Fibroblast of lung (primary cell): ENCODE results near the gene IRF1. TPM values are rescaled to one million over a fixed set of nuclear protein-coding genes. Genes with fewer than 3 reads are reported as not detected.
A peak's percentile ranks its signal among the peaks of the same experiment; 100 is the strongest.

Experiments
- DNase-seq, 2 donors: peaks; one replicate each; pipeline versions ENCODE4 v3.0.0 to v3.0.0-alpha.2; 2010; ENCODE audit warnings: low read depth in 2 of 2
- H2AFZ ChIP-seq: 2 replicates; pipeline ENCODE4 v1.5.1; 2012; ENCODE audit warnings: low read length, control low read depth, inconsistent platforms
- H3K27ac ChIP-seq: 2 replicates; pipeline ENCODE4 v1.5.1; 2011; ENCODE audit warnings: low read length, control low read depth; ENCODE audit not compliant: insufficient read depth
- H3K27me3 ChIP-seq: 2 replicates; pipeline ENCODE4 v1.5.1; 2011; ENCODE audit warnings: mild to moderate bottlenecking, low read length; ENCODE audit not compliant: control insufficient read depth, insufficient read depth
- H3K36me3 ChIP-seq: 2 replicates; pipeline ENCODE4 v1.5.1; 2011; ENCODE audit warnings: low read length; ENCODE audit not compliant: control insufficient read depth, insufficient read depth
- H3K4me1 ChIP-seq: 2 replicates; pipeline ENCODE4 v1.5.1; 2011; ENCODE audit warnings: low read length; ENCODE audit not compliant: control insufficient read depth, insufficient read depth; ENCODE audit errors: extremely low read depth
- H3K4me2 ChIP-seq: 2 replicates; pipeline ENCODE4 v1.5.1; 2011; ENCODE audit warnings: low read length, control low read depth; ENCODE audit not compliant: insufficient read depth; ENCODE audit errors: extremely low read depth
- H3K4me3 ChIP-seq, 4 experiments: fragments of 200-600 bp in 1 of 4; sonication (generic) in 1 of 4; replicated peaks in 1 of 4; 2 replicates each; pipeline ENCODE4 v1.5.1; 2011 to 2016; ENCODE audit warnings: low read length in 4 of 4, low read depth in 3 of 4, mild to moderate bottlenecking in 3 of 4, control low read depth in 2 of 4, inconsistent platforms in 1 of 4, mixed read lengths in 1 of 4; ENCODE audit not compliant: insufficient read depth in 1 of 4; ENCODE audit errors: control extremely low read depth in 1 of 4
- H3K79me2 ChIP-seq: 2 replicates; pipeline ENCODE4 v1.5.1; 2012; ENCODE audit warnings: mild to moderate bottlenecking, low read length, inconsistent platforms; ENCODE audit not compliant: control insufficient read depth, insufficient read depth
- H3K9ac ChIP-seq: 2 replicates; pipeline ENCODE4 v1.5.1; 2011; ENCODE audit warnings: mild to moderate bottlenecking, low read length, control low read depth; ENCODE audit not compliant: insufficient read depth
- H3K9me3 ChIP-seq: 2 replicates; pipeline ENCODE4 v1.5.1; 2012; ENCODE audit warnings: low read depth, low read length; ENCODE audit not compliant: control insufficient read depth, insufficient read depth
- H4K20me1 ChIP-seq: 2 replicates; pipeline ENCODE4 v1.5.1; 2011; ENCODE audit warnings: low read length; ENCODE audit not compliant: control insufficient read depth, insufficient read depth; ENCODE audit errors: extremely low read depth
- EZH2 ChIP-seq: IDR thresholded peaks from 2 replicates; pipeline ENCODE4 v1.5.1; 2012; ENCODE audit warnings: low read length, control low read depth, mild to moderate bottlenecking; ENCODE audit errors: missing control alignments
- polyA plus RNA-seq, 2 donors: library from polyadenylated mRNA; depleted of rRNA in 1 of 2; stranded (reverse) in 1 of 2; unstranded in 1 of 2; fragments of >200 nt; gene quantifications; 2 replicates each; pipeline ENCODE4 v1.2.1, GENCODE V29; 2011 to 2012; ENCODE audit warnings: missing spikeins in 1 of 2
- total RNA-seq: library from RNA; depleted of rRNA; stranded (reverse); fragments of >200 nt; gene quantifications from 2 replicates; pipeline ENCODE4 v1.2.1, GENCODE V29; 2014
- TF ChIP-seq, protein P1 (sequence below), 2 donors: IDR thresholded peaks in 1 of 2; conservative IDR thresholded peaks in 1 of 2; 1 replicate in 1 of 2; 2 replicates in 1 of 2; pipeline ENCODE4 v1.5.1; 2011 to 2012; ENCODE audit warnings: low read length in 2 of 2, control low read depth in 1 of 2, inconsistent platforms in 1 of 2, low read depth in 1 of 2, mild to moderate bottlenecking in 1 of 2

IRF1 gene
- total and polyA plus RNA-seq, 2 donors (not counting 1 experiment from before 2014, with no cell fraction given), result 34.7 to 37.6 TPM

DNA sequence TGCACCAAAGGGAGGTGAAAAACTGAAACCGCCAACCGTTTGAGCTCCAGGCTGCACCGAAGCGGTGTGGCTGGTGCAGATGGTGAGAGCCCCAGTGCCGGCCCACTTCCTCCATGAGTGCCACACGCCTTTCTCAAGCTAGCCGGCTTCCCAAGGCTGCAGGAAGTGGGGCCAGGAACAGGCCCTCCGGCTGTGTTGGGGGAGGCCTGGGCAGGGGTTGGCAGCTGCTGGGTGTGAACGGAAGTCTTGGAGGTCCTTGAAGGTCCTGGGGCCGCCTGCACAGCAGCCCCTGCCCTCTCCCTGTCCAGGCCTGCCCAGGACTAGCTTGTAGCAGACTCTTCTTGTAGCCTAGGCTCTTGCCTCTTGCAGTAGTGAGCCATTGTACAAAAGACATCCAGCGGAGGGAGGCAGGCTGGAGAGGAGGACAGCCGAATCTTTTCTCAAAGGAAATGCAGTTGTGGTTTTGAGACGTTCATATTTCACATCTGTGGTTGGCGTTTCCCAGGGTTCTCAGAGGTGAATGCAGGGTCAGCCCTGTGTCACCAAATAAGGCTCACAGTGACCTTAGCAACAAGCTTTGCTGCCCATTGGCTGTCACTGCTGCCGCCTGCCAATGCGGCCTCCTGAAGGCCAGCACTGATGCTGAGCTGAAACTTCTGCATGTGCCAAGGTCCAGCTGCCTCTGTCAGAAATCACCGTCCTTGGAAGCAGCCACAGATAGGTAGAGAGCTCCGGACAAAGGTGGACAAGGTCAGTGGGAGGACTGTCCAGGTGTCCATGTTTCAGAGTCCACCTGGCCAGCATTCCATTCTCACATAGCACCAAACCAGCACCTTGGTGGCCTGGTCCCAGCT lies 23.9 kb downstream of the IRF1 start:
- no peak overlapping the region for H3K4me2 ChIP-seq
- no peak overlapping the region for H3K4me3 ChIP-seq
- H3K27me3 ChIP-seq, result no peaks in the 10 kb centered on the region
- no peaks in the 10 kb centered on the region for H3K36me3 ChIP-seq
- H3K9ac ChIP-seq, result no peak overlapping the region
- H2AFZ ChIP-seq, result no peak overlapping the region
- peak overlapping the region; percentile 18 for H3K27ac ChIP-seq
- peak; percentile 41 to 66 for DNase-seq
- no peaks in the 10 kb centered on the region for H3K79me2 ChIP-seq
- peaks cover 28% of the 10 kb centered on the region for H3K4me1 ChIP-seq
- no peaks in the 10 kb centered on the region for H4K20me1 ChIP-seq
- no peak for TF ChIP-seq EZH2
- TF ChIP-seq, protein P1, sequence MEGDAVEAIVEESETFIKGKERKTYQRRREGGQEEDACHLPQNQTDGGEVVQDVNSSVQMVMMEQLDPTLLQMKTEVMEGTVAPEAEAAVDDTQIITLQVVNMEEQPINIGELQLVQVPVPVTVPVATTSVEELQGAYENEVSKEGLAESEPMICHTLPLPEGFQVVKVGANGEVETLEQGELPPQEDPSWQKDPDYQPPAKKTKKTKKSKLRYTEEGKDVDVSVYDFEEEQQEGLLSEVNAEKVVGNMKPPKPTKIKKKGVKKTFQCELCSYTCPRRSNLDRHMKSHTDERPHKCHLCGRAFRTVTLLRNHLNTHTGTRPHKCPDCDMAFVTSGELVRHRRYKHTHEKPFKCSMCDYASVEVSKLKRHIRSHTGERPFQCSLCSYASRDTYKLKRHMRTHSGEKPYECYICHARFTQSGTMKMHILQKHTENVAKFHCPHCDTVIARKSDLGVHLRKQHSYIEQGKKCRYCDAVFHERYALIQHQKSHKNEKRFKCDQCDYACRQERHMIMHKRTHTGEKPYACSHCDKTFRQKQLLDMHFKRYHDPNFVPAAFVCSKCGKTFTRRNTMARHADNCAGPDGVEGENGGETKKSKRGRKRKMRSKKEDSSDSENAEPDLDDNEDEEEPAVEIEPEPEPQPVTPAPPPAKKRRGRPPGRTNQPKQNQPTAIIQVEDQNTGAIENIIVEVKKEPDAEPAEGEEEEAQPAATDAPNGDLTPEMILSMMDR (conservative IDR thresholded peaks at IDR 0.05 in 1 of 2, IDR thresholded peaks at IDR 0.05 in 1 of 2; ENCODE audit: low read depth in 1 of 2, low read length in 2 of 2), result no peak
- H3K9me3 ChIP-seq, result no peaks in the 10 kb centered on the region

- no peak for TF ChIP-seq EZH2
- TF ChIP-seq, protein P1 (conservative IDR thresholded peaks at IDR 0.05 in 1 of 2, IDR thresholded peaks at IDR 0.05 in 1 of 2; ENCODE audit: low read depth in 1 of 2, low read length in 2 of 2), result peak in 1 of 2 donors; percentile 2
- Histone ChIP-seq H3K9me3 (no peaks in the 10 kb centered on the region), H2AFZ (no peak overlapping the region), H3K4me1 (peaks cover 28% of the 10 kb centered on the region), H3K4me2 (no peak overlapping the region), H3K36me3 (no peaks in the 10 kb centered on the region), H3K9ac (no peak overlapping the region), H3K27ac (no peak overlapping the region), H3K4me3 (no peak overlapping the region), H3K27me3 (no peaks in the 10 kb centered on the region), H3K79me2 (no peaks in the 10 kb centered on the region), H4K20me1 (no peaks in the 10 kb centered on the region)
- DNase-seq, result no peak
Observed at GRCh38 chr5:132465059-132465707, 25.4 kb downstream of the IRF1 start.

DNA sequence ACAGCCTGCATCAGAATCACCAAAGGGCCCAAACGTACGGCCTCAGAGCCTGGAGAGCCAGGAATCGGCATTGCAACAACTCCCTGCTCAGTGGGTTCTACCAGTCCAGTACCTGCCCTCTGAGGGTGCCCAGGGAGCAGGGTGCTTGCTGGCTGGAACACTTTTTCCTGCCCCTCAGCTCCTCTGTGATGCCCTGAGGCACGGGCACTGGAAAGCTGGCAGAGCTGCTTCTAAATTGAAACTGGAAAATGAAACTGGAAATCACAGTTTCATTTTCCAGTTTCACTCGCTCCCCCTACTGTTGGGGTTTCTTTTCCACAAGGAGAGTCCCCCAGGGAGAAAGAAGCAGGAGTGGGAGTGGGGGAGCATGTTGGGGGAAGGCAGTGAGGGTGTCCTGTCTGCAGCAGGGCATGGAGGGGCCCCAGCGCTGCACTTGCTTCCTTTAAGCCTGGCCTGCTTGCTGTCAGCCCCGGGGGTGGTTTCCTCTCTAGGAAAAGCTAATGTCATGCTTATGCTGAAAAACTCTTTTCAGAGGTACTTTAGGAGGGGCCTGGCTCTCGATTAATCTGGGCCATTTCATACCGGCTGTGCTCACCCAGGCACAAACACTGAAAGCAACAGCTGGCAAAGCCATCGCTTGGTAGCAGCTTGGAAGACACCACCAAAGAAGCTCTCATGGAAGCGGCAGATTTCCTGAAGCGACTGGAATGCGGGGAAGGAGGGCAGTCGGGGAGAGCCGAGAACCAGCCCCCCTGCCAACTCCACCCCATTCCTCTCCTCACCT lies 26.2 kb downstream of the IRF1 start:
- H3K27ac ChIP-seq, result peak overlapping the region; percentile 30
- peak overlapping the region; percentile 34 for H3K4me2 ChIP-seq
- no peaks in the 10 kb centered on the region for H3K9me3 ChIP-seq
- peaks cover 32% of the 10 kb centered on the region for H3K4me1 ChIP-seq
- H3K9ac ChIP-seq, result no peak overlapping the region
- H3K79me2 ChIP-seq, result no peaks in the 10 kb centered on the region
- no peak overlapping the region for H3K4me3 ChIP-seq
- TF ChIP-seq EZH2, result no peak
- TF ChIP-seq, protein P1 (conservative IDR thresholded peaks at IDR 0.05 in 1 of 2, IDR thresholded peaks at IDR 0.05 in 1 of 2; ENCODE audit: low read depth in 1 of 2, low read length in 2 of 2), result peak in 1 of 2 donors; percentile 45
- DNase-seq, result no peak
- no peaks in the 10 kb centered on the region for H4K20me1 ChIP-seq
- H3K27me3 ChIP-seq, result no peaks in the 10 kb centered on the region
- H3K36me3 ChIP-seq, result no peaks in the 10 kb centered on the region
- peak overlapping the region; percentile 7 for H2AFZ ChIP-seq
